Left renal pelvis (tissue), 4 donors: ENCODE measurements around the gene HTATIP2. TPM values are rescaled to one million over a fixed set of nuclear protein-coding genes. Genes with fewer than 3 reads are reported as not detected.
"Not testable (repeated sequence)": the region's sequence is repeated elsewhere in the genome, so short reads cannot be mapped to it uniquely, and the experiment has no call there.

Source experiments
- DNase-seq, 4 donors: peaks; one replicate each; pipeline ENCODE4 v3.0.0-alpha.2; 2013; ENCODE audit warnings: low read depth in 4 of 4, low spot score in 3 of 4
- polyA plus RNA-seq, 4 donors: library from polyadenylated mRNA; unstranded; fragments of 120-200 nt; gene quantifications; one replicate each; pipeline ENCODE4 v1.2.1, GENCODE V29; 2013; ENCODE audit not compliant: insufficient read length in 4 of 4

HTATIP2 gene
- 1 to 10 TPM; 2.0 to 6.3 (median 4.3) TPM for polyA plus RNA-seq

GRCh38 chr11:20363500-20364340, at the start of gene HTATIP2:
Gene HTATIP2, plus strand, starts transcription at chr11:20363714. Its CDS starts 524 bp downstream, at chr11:20364238.
- no peak for DNase-seq

- no peak for DNase-seq
Observed at GRCh38 chr11:20315800-20316199, 47.7 kb upstream of the HTATIP2 start.

GRCh38 chr11:20321177-20321576, 42.3 kb upstream of the HTATIP2 start:
- DNase-seq, result no peak

GRCh38 chr11:20327377-20327935, 36.1 kb upstream of the HTATIP2 start:
- no peak for DNase-seq

GRCh38 chr11:20336056-20336455, 27.5 kb upstream of the HTATIP2 start:
- no peak for DNase-seq

GRCh38 chr11:20337526-20338154, 25.9 kb upstream of the HTATIP2 start:
- peak in 1 of 4 donors; percentile 12 for DNase-seq

GRCh38 chr11:20342347-20343141, 21.0 kb upstream of the HTATIP2 start:
- no peak for DNase-seq

GRCh38 chr11:20351136-20351535, 12.4 kb upstream of the HTATIP2 start:
- DNase-seq, result no peak

- DNase-seq, result no peak
Observed at GRCh38 chr11:20351751-20352262, 11.7 kb upstream of the HTATIP2 start.

GRCh38 chr11:20353829-20354434, 9.6 kb upstream of the HTATIP2 start:
- no peak for DNase-seq

- DNase-seq, result no peak
Observed at GRCh38 chr11:20355221-20356219, 8.0 kb upstream of the HTATIP2 start.

GRCh38 chr11:20357150-20357549, 6.4 kb upstream of the HTATIP2 start:
- DNase-seq, result no peak

GRCh38 chr11:20360650-20361049, 2.9 kb upstream of the HTATIP2 start:
- no peak for DNase-seq

GRCh38 chr11:20362481-20362880, 1.0 kb upstream of the HTATIP2 start:
- no peak for DNase-seq

GRCh38 chr11:20363149-20363499, 390 bp upstream of the HTATIP2 start:
- no peak for DNase-seq

GRCh38 chr11:20364341-20364792, 853 bp downstream of the HTATIP2 start:
- DNase-seq, result no peak

GRCh38 chr11:20365465-20365864, 2.0 kb downstream of the HTATIP2 start:
- not testable (repeated sequence) for DNase-seq

GRCh38 chr11:20367313-20367948, 3.9 kb downstream of the HTATIP2 start:
- no peak for DNase-seq
